ENCODE data around the gene CNTNAP5.

DNA sequence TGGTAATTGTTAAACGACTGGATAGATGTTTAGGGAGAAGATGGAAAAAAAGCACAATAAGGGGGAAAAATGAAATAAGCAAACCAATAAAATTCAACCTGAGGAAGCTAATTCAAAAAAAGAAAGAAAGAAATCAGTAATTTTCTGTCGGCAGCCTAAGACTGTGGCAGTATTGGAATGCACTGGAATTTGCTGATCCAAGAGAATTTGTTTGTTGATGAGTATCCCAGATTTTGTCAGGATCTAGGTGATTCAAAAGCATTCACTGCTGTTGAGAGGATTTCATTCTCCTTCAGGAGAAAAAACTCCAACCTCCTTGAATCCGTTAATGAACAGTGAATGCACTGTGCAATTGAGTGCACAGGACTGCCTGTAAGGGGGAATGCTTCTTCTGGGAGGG lies 546.7 kb downstream of the CNTNAP5 start:
- TF ChIP-seq ZFX (IDR thresholded peaks at IDR 0.05; ENCODE audit: borderline replicate concordance) (no peak), CTCF (IDR thresholded peaks at IDR 0.05) (no peak)
